Ecto neural progenitor cell (in vitro differentiated cells): Measurements from ENCODE around the gene IREB2.

Experiments
- DNase-seq: peaks from one replicate; pipeline ENCODE4 v3.0.0-alpha.2; 2018; ENCODE audit warnings: low spot score

The IREB2 gene

DNA sequence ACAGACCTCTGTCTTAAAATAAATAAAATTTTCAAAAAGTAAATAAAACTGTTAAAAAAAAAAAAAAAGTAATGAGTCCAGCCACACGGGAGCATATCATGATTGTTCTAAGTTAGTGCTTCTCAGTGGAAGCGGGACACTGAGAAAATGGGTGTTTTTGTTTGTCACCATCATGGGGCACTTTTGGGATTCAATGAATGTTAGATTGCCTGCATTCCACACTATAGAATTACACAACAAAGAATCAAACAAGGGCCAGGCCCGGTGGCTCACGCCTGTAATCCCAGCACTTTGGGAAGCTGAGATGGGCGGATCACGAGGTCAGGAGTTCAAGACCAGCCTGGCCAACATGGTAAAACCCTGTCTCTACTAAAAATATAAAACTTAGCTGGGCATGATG, 3.3 kb upstream of the IREB2 start:
- DNase-seq: peak; percentile 13

DNA sequence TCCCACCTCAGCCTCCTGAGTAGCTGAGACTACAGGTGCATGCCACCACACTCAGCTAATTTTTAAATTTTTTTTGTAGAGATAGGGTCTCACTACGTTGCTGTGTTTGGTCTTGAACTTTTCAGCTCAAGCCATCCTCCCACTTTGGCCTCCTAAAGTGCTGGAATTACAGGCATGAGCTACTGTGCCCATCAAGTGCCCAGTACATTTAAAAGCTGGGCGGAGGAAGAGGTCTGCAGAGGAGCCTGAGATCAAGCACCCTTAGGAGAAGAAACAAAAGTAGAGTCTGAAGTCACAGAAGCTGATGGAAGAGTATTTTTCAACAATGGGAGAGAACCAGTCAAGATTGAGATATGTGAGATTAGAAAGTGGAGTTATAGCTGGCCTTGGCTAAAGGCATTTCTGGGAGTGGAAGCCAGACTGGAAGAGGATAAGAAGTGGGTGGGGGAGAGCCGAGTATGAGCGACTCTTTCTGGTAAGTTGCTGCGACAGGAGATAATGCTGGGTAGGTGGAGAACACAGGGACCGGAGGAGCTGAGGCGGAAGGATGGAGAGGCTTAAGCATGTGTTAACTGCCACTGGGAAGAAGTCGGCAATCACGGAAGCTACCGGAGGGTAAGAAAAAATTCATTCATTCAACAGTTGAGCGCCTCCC, 782 bp upstream of the IREB2 start:
- DNase-seq: no peak

DNA sequence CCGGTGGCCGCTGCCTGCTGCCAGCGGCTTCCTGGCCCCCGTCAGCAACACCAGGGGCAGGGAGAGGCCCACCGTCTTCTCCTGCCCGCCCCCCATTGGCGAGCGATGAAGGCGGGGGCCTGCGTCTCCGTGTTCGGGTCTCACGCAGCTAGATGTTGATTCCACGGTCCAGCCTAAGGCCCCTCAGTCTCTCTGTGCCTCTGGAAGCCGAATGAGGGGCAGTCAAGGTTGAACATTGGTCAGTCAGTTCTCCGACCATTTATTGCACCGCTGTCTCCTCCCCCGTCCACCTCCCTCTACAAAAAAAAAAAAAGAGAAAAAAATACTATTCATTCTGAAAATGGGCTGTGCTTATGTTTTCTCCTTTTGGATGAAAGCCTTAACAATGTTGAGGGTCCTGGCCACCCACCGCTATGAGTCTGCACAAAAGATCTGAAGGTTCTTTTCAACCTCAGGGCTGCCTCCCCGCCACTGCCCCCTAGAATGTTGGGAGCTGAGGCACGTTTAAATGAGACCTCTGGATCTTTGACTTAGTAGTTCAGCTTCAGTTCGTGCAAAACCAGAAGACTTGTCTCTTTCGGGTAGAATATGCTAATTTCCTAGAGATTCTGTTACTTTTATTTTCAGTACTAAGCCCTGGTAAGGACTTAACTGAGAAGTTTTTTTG, 736 bp downstream of the IREB2 start:
- DNase-seq: peak; percentile 61

DNA sequence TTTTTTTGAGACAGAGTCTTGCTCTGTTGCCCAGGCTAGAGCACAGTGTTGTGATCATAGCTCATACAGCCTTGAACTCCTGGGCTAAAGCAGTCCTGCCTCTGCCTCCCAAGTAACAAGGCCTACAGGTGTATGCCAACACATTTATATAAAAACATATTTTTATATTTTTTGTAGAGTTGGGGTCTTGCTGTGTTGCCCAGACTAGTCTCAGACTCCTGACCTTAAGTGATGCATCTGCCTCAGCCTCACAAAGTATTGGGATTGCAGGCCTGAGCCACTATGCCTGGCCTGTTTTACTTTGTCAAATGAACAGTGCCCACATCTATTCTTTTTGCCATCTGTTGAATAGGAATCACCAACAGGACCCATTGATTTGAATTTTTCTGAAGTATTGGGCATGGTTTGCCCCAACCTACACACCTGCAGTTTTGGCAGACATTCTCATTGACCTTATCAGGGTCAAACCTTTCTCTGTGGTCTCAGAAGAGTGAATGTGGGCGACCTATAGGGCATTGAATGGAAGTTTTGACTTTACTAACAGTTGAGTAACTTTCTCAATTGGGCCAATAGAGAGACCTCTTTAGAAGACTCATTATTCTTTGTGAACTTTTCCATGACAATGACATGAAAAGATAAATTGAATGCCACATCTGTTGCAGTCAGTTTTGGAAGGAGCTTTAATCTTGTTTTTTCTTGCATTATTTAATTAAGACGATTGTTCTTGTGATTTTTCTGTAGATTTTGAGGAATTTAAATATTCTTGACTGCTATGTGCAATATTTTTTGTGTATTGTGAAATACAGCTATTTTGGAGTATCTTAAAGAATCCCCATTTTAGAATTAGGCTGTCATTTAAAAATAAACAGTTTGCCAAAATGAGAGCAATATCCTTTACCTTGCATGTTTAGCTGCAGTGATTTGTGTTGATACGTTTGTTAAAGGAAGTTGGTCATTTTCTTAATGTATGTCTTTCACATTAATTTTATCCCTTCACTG, 2.7 kb downstream of the IREB2 start:
- no peak for DNase-seq

- no peak for DNase-seq
These were observed 6.2 kb downstream of the IREB2 start for GRCh38 chr15:78444255-78444654.

GRCh38 chr15:78445875-78446274, 7.9 kb downstream of the IREB2 start:
- no peak for DNase-seq

GRCh38 chr15:78446551-78446950, 8.5 kb downstream of the IREB2 start:
- no peak for DNase-seq

DNA sequence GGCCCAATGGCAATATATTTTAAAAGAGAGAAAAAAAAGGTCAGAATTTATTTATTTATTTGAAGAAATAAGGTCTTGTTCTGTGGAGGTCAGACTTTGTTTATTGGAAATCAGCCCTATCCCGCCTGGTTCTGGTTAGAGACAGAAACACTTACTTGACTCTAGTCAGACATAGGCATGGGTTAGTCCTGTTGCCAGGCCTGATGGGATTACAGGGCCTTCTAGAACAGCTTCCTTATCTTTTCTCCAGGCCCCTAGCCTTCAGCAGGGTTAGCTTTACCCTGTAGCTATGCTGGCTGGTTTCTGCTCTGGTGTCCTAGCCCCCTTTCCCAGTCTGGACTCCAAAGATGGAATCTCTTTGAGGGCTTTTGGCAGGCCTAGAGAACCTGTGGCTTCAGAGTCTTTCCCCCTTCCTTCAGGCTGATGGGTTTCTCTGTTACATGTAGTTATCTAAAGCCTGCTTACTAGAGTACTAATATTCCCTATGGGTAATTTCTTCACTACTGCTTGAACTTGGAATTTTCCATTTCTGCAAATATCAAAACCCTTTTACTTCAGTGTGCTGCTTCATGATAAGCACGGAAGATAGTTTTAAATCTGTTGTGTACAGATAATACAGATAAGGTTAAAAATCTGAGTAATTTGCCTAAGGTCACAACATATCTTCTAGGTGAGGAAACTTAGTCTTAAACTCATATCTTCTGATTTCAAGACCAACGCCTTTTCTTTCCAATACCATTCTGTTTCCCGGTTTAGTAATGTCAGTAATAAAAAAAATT, 10.6 kb downstream of the IREB2 start:
- DNase-seq: no peak

DNA sequence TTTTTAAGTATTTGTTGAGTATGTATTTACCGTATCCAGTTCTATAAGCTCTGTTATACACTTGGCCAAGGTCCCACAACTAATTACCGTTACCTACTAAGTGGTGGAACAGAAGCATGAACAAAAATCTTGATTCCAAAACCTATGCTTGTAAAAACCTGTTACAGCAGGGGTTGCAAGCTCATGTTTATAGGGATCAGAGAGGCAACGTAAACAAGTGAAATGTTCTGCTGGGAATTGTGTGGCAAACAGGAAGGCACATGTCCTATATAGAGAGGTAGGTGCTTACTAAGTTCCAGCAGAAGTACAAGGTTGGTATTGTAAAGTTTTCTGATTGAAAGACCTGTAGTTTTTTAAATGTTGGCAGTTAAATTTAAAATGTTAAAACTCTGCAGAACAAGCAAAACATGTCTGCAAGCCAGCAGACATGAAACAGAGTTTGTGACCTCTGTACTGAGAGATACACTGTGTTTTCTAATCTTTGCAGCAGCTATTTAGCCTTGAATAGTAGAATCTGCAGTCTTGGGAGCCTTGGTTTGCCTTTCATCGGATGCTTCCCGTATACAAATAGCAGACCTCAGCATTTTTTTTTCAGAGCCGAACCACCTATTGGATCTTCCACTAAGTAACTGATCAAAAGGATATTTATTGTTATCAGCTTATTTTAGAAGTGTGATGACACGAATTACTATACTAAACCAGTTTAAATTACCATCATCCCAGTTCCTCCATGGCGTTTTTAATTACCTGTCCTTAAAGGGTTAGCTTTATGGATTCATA, 11.4 kb downstream of the IREB2 start:
- no peak for DNase-seq

GRCh38 chr15:78450285-78450858, 12.4 kb downstream of the IREB2 start:
- no peak for DNase-seq

DNA sequence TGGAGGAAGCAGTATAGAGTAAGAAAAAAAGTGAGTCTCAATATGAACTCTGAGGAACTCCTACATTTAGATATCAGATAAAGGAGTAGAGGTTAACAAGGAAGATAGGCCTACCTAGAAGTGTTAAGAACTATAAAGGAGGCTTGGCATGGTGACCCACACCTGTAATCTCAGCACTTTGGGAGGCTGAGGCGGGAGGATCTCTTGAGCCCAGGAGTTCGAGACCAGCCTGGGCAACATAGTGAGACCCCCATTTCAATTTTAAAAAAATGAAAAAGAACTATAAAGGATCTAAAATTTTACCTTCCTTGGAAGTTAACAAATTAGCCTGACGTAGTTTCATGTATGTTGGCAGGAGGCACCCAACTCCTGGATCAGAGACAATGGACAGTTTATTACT, 14.5 kb downstream of the IREB2 start:
- no peak for DNase-seq

- DNase-seq: no peak
These were observed 15.4 kb downstream of the IREB2 start for GRCh38 chr15:78453447-78453846.

DNA sequence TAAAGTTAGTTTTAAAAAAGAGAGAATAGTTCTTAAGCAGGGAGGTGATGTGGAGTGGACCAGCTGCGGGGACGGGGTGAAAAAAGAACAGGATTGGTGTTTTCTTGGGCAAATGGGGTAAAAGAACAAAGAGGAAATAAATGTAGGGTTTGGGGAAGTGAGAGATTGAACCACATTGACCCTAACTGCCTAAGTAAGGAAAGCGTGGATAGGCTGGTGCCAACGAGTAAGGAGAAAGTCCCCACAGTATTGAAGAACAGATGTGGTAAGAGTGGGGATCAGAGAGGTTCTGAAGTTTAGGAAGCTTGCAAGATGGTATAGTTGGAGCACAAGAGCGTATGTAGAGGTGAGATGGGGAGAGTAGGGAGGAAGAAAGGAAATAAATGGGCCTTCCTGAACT, 17.0 kb downstream of the IREB2 start:
- DNase-seq: no peak

GRCh38 chr15:78455749-78456148, 17.7 kb downstream of the IREB2 start:
- DNase-seq: no peak

DNA sequence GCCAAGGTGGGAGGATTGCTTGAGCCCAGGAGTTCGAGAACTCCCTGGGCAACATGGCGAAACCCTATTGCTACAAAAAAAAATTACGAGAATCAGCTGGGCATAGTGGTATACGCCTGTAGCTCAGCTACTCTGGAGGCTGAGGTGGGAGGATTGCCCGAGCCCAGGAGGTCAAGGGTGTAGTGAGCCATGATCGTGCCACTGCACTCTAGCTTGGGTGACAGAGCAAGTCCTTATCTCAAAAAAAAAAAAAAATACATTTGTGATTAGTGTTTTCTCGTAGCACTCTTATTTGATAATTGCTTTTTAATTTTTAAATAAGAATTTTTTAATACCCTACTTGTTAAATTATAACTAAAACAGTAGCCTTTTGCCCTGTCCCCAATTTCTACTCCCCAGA, 18.4 kb downstream of the IREB2 start:
- DNase-seq: no peak

DNA sequence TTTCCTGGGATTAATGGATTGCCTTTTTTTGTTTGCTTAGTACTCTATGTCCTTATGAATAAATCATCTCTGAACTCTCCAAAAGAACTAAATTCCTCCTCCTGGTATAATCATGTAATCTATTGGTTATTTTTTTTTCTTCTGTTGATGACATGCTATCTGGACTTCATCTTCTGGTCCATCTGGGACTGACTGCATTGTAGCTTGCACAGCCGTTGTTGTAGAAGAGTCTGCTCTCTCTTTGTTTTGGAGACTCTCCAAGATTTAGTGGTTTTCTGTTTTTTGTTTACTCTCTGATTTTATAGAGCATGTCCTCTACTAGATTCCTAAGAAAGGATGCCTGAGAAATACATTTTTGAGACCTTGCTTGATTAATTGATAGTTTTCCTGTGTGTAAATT, 19.1 kb downstream of the IREB2 start:
- no peak for DNase-seq

- DNase-seq: no peak
These were observed 22.7 kb downstream of the IREB2 start for GRCh38 chr15:78460737-78461136.

- no peak for DNase-seq
These were observed 23.3 kb downstream of the IREB2 start for GRCh38 chr15:78461171-78461888.

- DNase-seq: no peak
These were observed 31.0 kb downstream of the IREB2 start for GRCh38 chr15:78469031-78469430.

GRCh38 chr15:78477295-78477694, 39.3 kb downstream of the IREB2 start:
- DNase-seq: no peak
